A549 (cell line): Measurements from ENCODE around the gene IL17D. TPM values are rescaled to one million over a fixed set of nuclear protein-coding genes. Genes with fewer than 3 reads are reported as not detected.

ENCODE experiments used
- ATAC-seq, 2 experiments: fragments of 200-7000 bp in 1 of 2; fragments of >200 bp in 1 of 2; cut with Nextera tagmentation in 1 of 2; cut with Tn5 transposase in 1 of 2; 3 replicates each; pipeline versions ENCODE4 v1.8.0 to v1.9.1; 2018 to 2020; ENCODE audit warnings: mild to moderate bottlenecking in 1 of 2, moderate library complexity in 1 of 2
- CTCF ChIA-PET: fragments of 300-600 bp; sonication (Branson Sonifier 250); formaldehyde crosslinking; extraction: SDS; loops from one replicate; lab custom pipeline; 2021; ENCODE audit warnings: antibody characterized with exemption, inconsistent platforms; lab: Yijun Ruan, JAX
- POLR2A ChIA-PET: fragments of 350-600 bp; formaldehyde crosslinking; extraction: SDS; loops from one replicate; lab custom pipeline; 2021; ENCODE audit warnings: antibody characterized with exemption, inconsistent platforms; lab: Yijun Ruan, JAX
- DNase-seq, 2 experiments: peaks; one replicate each; pipeline versions ENCODE4 v3.0.0 to v3.0.0-alpha.2; 2011 to 2016; ENCODE audit warnings: low read depth in 1 of 2, low spot score in 1 of 2
- FAIRE-seq: peaks from 2 replicates; lab custom pipeline; 2011; peaks lifted over from hg19 to GRCh38; lab: Jason Lieb, UNC
- H3K27ac ChIP-seq, 2 experiments: fragments of >200 bp; sonication (Bioruptor Twin); formaldehyde crosslinking; 3 replicates each; pipeline ENCODE4 v1.5.1; 2016 to 2017
- H3K4me1 ChIP-seq: fragments of >200 bp; sonication (Bioruptor Twin); formaldehyde crosslinking; 3 replicates; pipeline ENCODE4 v1.6.1; 2016
- H3K4me2 ChIP-seq: fragments of >200 bp; sonication (Bioruptor Twin); formaldehyde crosslinking; 3 replicates; pipeline ENCODE4 v1.6.1; 2016
- H3K4me3 ChIP-seq: fragments of >200 bp; sonication (Bioruptor Twin); formaldehyde crosslinking; 3 replicates; pipeline ENCODE4 v1.5.1; 2016
- H3K9me3 ChIP-seq: fragments of >200 bp; sonication (Bioruptor Twin); formaldehyde crosslinking; 3 replicates; pipeline ENCODE4 v1.6.1; 2016
- ATOH8 ChIP-seq: fragments of 250-450 bp; sonication (Bioruptor Pico); IDR thresholded peaks from 2 replicates; pipeline ENCODE4 v1.5.0; 2020; ENCODE audit warnings: low read depth, mild to moderate bottlenecking, moderate library complexity
- BCL3 ChIP-seq: fragments of >200 bp; sonication (Bioruptor Twin); formaldehyde crosslinking; IDR thresholded peaks from 3 replicates; pipeline ENCODE4 v1.6.1; 2016
- CHD4 ChIP-seq: fragments of 200-600 bp; sonication (generic); IDR thresholded peaks from 2 replicates; pipeline ENCODE4 v1.6.1; 2016; ENCODE audit warnings: antibody characterized with exemption, mild to moderate bottlenecking, borderline replicate concordance
- EHF ChIP-seq: fragments of 250-450 bp; sonication (Bioruptor Pico); IDR thresholded peaks from 2 replicates; pipeline ENCODE4 v1.5.0; 2020; ENCODE audit warnings: mild to moderate bottlenecking
- ELK1 ChIP-seq: fragments of 150-350 bp; IDR thresholded peaks from 2 replicates; pipeline ENCODE4 v1.6.1; 2014; ENCODE audit warnings: low read depth, mild to moderate bottlenecking, low read length
- ESRRA ChIP-seq: fragments of 150-350 bp; IDR thresholded peaks from 2 replicates; pipeline ENCODE4 v1.6.1; 2014; ENCODE audit warnings: mild to moderate bottlenecking, low read length, borderline replicate concordance
- HMGXB4 ChIP-seq: fragments of 250-450 bp; sonication (Bioruptor Pico); IDR thresholded peaks from 2 replicates; pipeline ENCODE4 v1.5.0; 2021; ENCODE audit warnings: mild to moderate bottlenecking, moderate library complexity, borderline replicate concordance
- JUNB ChIP-seq: fragments of >200 bp; sonication (Bioruptor Twin); formaldehyde crosslinking; IDR thresholded peaks from 2 replicates; pipeline ENCODE4 v1.6.1; 2016
- NFE2L2 ChIP-seq: fragments of 150-350 bp; conservative IDR thresholded peaks from 2 replicates; pipeline ENCODE4 v1.6.1; 2014; ENCODE audit warnings: low read length
- RAD21 ChIP-seq, 2 experiments: fragments of >200 bp in 1 of 2; sonication (Bioruptor Twin) in 1 of 2; formaldehyde crosslinking in 1 of 2; IDR thresholded peaks in 1 of 2; conservative IDR thresholded peaks in 1 of 2; 2 replicates in 1 of 2; 3 replicates in 1 of 2; pipeline ENCODE4 v1.6.1; 2012 to 2018; ENCODE audit warnings: inconsistent platforms in 1 of 2
- RCOR1 ChIP-seq: fragments of 150-350 bp; IDR thresholded peaks from 2 replicates; pipeline ENCODE4 v1.6.1; 2014; ENCODE audit warnings: antibody characterized with exemption, low read length, low read depth
- SREBF2 ChIP-seq: fragments of 450-650 bp; IDR thresholded peaks from 2 replicates; pipeline ENCODE4 v1.6.1; 2014; ENCODE audit warnings: mild to moderate bottlenecking, moderate library complexity
- ZC3H11A ChIP-seq: fragments of 450-650 bp; IDR thresholded peaks from 2 replicates; pipeline ENCODE4 v1.6.1; 2014; ENCODE audit warnings: antibody characterized with exemption, mild to moderate bottlenecking
- ZFP36 ChIP-seq: fragments of 450-650 bp; IDR thresholded peaks from 2 replicates; pipeline ENCODE4 v1.6.1; 2014; ENCODE audit warnings: borderline replicate concordance; ENCODE audit not compliant: partially characterized antibody
- WGBS: methylation state at CpG from one replicate; pipeline ENCODE4 v1.1.6; 2017; ENCODE audit errors: missing lambda C conversion rate; 5-methylcytosine and 5-hydroxymethylcytosine counted together
- polyA plus RNA-seq, 4 experiments: library from polyadenylated mRNA; depleted of rRNA in 3 of 4; stranded (reverse); fragments of >200 nt; fragmentation: RNase III in 1 of 4; extraction: RNeasy Plus Mini Kit Qiagen cat#74134 plus additional on column Dnase treatment in 1 of 4; gene quantifications; 2 replicates in 3 of 4; 3 replicates in 1 of 4; pipeline ENCODE4 v1.2.3, GENCODE V29; 2011 to 2017

Gene IL17D
- polyA plus RNA-seq, 2 of the 4 experiments (the other 2 are of a cell fraction) = 0.30 to 0.44 TPM

- ChIA-PET CTCF (interaction anchor here (0.7 to 6.6 kb wide), 6 partner anchors 10 to 219 kb away, joined by 3 to 36 read pairs (median 3); no protein-coding TSS in a partner anchor), POLR2A (no interaction called here)
- 63% methylated on average over 11 of the region's 11 CpGs for WGBS
- FAIRE-seq (no peak), ATAC-seq (no peak), DNase-seq (no peak)
- H3K27ac ChIP-seq = peak overlapping the region; percentile 7 to 68; a peak in 2 of 6 replicates
- TF ChIP-seq CHD4 = no peak
- no peak for TF ChIP-seq BCL3
- no peak for TF ChIP-seq RAD21 (conservative IDR thresholded peaks at IDR 0.05 in 1 of 2, IDR thresholded peaks at IDR 0.05 in 1 of 2)
- no peak for TF ChIP-seq RCOR1
- peaks cover 10% of the 10 kb centered on the region; the same call in 2 of the 3 replicates for H3K4me1 ChIP-seq
- H3K9me3 ChIP-seq = no peaks in the 10 kb centered on the region
- peak overlapping the region; percentile 76 for H3K4me2 ChIP-seq
- peak overlapping the region; percentile 44 for H3K4me3 ChIP-seq
Observed at GRCh38 chr13:20713014-20713376, 9.5 kb downstream of the IL17D start.

GRCh38 chr13:20713751-20714150, 10.3 kb downstream of the IL17D start:
- no peak overlapping the region for H3K27ac ChIP-seq
- no peak for ATAC-seq
- FAIRE-seq = no peak
- H3K4me2 ChIP-seq = no peak overlapping the region
- H3K9me3 ChIP-seq = no peaks in the 10 kb centered on the region
- H3K4me1 ChIP-seq = peaks cover 10% of the 10 kb centered on the region; the same call in 2 of the 3 replicates
- no peak for TF ChIP-seq ATOH8 (CRISPR knock-in tag)
- no peak for TF ChIP-seq ZC3H11A
- no peak for TF ChIP-seq RAD21 (conservative IDR thresholded peaks at IDR 0.05 in 1 of 2, IDR thresholded peaks at IDR 0.05 in 1 of 2)
- CTCF ChIA-PET = interaction anchor here (0.7 to 6.6 kb wide), 9 partner anchors 10 to 220 kb away, joined by 3 to 36 read pairs (median 3); no protein-coding TSS in a partner anchor
- no peak for DNase-seq
- POLR2A ChIA-PET = no interaction called here
- WGBS = 61% methylated on average over 11 of the region's 11 CpGs
- H3K4me3 ChIP-seq = no peak overlapping the region

GRCh38 chr13:20714161-20714560, 10.7 kb downstream of the IL17D start:
- H3K4me2 ChIP-seq = no peak overlapping the region
- H3K4me3 ChIP-seq = no peak overlapping the region
- no peaks in the 10 kb centered on the region for H3K9me3 ChIP-seq
- ChIA-PET CTCF (interaction anchor here (1.2 to 6.6 kb wide), 6 partner anchors 12 to 220 kb away, joined by 3 to 36 read pairs (median 4); no protein-coding TSS in a partner anchor), POLR2A (no interaction called here)
- FAIRE-seq (no peak), DNase-seq (no peak), ATAC-seq (no peak)
- WGBS = 69% methylated on average over 6 of the region's 8 CpGs
- H3K4me1 ChIP-seq = peaks cover 8% of the 10 kb centered on the region; the same call in 2 of the 3 replicates
- no peak overlapping the region for H3K27ac ChIP-seq
- TF ChIP-seq SREBF2 (no peak), ESRRA (no peak), EHF (CRISPR knock-in tag) (no peak), HMGXB4 (CRISPR knock-in tag) (no peak), ELK1 (no peak), JUNB (no peak), ZFP36 (no peak), NFE2L2 (no peak)
